Activated CD8-positive, alpha-beta memory T cell treated with anti-CD3 and anti-CD28 coated beads, Interleukin-2, amount 50 U/mL, for 24 hours (primary cell): ENCODE results near the gene DDX19B.
A peak's percentile ranks its signal among the peaks of the same experiment; 100 is the strongest.
"Not testable (repeated sequence)": the region's sequence is repeated elsewhere in the genome, so short reads cannot be mapped to it uniquely, and the experiment has no call there.

Experiments
- DNase-seq: peaks from one replicate; pipeline ENCODE4 v3.0.0-alpha.2; 2020; ENCODE audit errors: extremely low read depth

Gene DDX19B

GRCh38 chr16:70348991-70349390 lies 50.0 kb downstream of the DDX19B start:
- DNase-seq = no peak

- no peak for DNase-seq
Observed at GRCh38 chr16:70349783-70350182, 50.8 kb downstream of the DDX19B start.

- DNase-seq = no peak
Observed at GRCh38 chr16:70359552-70359951, 60.6 kb downstream of the DDX19B start.

- DNase-seq = no peak
Observed at GRCh38 chr16:70364399-70364798, 65.4 kb downstream of the DDX19B start.

GRCh38 chr16:70370145-70370544 lies 71.2 kb downstream of the DDX19B start:
- DNase-seq = not testable (repeated sequence)

- DNase-seq = no peak
Observed at GRCh38 chr16:70370924-70371323, 71.9 kb downstream of the DDX19B start.

GRCh38 chr16:70372921-70373728 lies 74.1 kb downstream of the DDX19B start:
- no peak for DNase-seq

GRCh38 chr16:70374213-70374612 lies 75.2 kb downstream of the DDX19B start:
- no peak for DNase-seq

GRCh38 chr16:70375636-70376611 lies 76.9 kb downstream of the DDX19B start:
- no peak for DNase-seq

GRCh38 chr16:70377782-70378181 lies 78.8 kb downstream of the DDX19B start:
- no peak for DNase-seq

- DNase-seq = no peak
Observed at GRCh38 chr16:70378869-70379493, 80.0 kb downstream of the DDX19B start.

- peak; percentile 48 for DNase-seq
Observed at GRCh38 chr16:70380248-70380918, 81.4 kb downstream of the DDX19B start.

- peak; percentile 93 for DNase-seq
Observed at GRCh38 chr16:70380919-70381603, 82.1 kb downstream of the DDX19B start.

- DNase-seq = no peak
Observed at GRCh38 chr16:70381604-70382342, 82.8 kb downstream of the DDX19B start.

GRCh38 chr16:70383421-70383960 lies 84.5 kb downstream of the DDX19B start:
- no peak for DNase-seq
